GM03348 (cell line): ENCODE results near the gene HSD17B13.
A peak's percentile ranks its signal among the peaks of the same experiment; 100 is the strongest.
"Not testable (repeated sequence)": the region's sequence is repeated elsewhere in the genome, so short reads cannot be mapped to it uniquely, and the experiment has no call there.

ENCODE experiments used
- DNase-seq: peaks from one replicate; pipeline ENCODE4 v3.0.0; 2012; ENCODE audit warnings: low spot score

The HSD17B13 gene

DNA sequence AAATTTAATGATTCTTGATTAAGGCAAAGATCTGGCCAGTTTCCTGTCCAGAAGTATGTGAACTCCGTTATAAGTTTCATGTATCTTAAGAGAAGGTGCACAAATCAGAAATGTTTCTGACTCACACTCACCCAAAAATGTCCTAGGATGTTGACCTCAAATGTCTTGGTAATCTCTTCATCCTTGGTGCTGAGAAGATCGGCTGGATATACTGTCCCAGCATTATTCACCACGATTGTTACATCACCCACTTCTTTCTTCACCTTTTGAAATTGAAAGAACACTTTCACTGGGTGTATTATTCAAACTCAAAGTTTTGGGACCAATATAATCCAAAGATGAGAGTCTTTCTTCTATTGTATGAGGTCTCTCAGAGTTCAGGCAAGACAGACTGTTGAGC lies 5.7 kb downstream of the HSD17B13 start:
- no peak for DNase-seq

GRCh38 chr4:87315000-87315399 lies 7.7 kb downstream of the HSD17B13 start:
- DNase-seq, result not testable (repeated sequence)

GRCh38 chr4:87313756-87314155 lies 8.9 kb downstream of the HSD17B13 start:
- DNase-seq, result no peak

GRCh38 chr4:87311684-87312083 lies 11.0 kb downstream of the HSD17B13 start:
- DNase-seq, result no peak

DNA sequence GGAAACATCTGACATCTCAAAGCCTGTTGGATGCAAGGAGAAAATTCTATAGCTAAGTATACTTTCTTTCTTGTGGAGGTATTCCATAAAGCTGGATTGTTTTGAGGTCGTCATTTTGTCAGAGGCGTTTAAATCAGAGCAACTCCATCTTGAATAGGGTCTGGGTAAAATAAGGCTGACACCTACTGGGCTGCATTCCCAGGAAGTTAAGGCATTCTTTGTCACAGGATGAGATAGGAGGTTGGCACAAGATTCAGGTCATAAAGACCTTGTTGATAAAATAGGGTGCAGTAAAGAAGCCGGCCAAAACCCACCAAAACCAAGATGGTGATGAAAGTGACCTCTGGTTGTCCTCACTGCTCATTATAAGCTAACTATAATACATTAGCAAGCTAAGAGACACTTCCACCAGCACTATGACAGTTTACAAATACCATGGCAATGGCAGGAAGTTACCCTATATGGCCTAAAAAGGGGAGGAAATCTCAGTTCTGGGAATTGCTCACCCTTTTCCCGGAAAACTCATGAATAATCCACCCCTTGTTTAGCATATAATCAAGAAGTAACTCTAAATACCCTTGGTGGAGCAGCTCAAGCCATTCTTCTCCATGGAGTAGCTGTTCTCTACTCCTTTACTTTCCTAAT lies 11.9 kb downstream of the HSD17B13 start:
- no peak for DNase-seq

GRCh38 chr4:87309625-87310024 lies 13.1 kb downstream of the HSD17B13 start:
- DNase-seq, result peak; percentile 33

DNA sequence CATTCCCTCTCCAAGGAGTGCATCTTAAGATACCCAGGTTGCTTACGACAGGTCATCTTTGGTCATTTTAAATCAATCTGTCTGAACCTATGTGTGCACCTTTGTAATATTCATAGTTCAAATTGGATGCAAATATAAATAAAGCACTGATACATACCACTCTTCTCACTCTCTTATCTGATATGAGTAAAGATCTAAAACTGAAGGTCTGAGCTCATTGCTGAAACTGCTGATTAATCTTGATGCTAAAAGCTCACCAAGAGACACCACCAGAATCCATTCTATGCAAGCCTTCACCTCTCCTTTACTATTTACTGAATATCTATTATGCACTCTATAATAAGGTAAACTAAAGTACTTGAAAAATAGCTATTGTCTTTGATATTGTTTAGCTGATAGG lies 16.6 kb downstream of the HSD17B13 start:
- no peak for DNase-seq

DNA sequence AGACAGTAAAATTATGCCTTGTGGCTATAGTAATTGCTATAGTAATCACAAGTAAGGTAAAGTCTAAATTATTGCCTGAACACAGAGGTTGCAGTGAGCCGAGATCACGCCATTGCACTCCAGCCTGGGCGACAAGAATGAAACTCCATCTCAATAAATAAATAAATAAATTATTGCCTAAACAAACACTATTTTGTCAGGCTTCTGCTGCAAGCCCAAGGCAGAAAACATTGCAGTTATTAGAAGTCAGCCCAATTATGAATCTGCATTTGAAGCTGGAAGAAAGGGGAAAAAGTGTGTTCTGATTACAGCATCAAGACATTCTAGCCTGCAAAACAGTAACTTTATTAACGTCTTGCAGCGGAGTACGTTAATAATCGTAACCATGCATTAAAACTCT lies 17.1 kb downstream of the HSD17B13 start:
- DNase-seq, result no peak

DNA sequence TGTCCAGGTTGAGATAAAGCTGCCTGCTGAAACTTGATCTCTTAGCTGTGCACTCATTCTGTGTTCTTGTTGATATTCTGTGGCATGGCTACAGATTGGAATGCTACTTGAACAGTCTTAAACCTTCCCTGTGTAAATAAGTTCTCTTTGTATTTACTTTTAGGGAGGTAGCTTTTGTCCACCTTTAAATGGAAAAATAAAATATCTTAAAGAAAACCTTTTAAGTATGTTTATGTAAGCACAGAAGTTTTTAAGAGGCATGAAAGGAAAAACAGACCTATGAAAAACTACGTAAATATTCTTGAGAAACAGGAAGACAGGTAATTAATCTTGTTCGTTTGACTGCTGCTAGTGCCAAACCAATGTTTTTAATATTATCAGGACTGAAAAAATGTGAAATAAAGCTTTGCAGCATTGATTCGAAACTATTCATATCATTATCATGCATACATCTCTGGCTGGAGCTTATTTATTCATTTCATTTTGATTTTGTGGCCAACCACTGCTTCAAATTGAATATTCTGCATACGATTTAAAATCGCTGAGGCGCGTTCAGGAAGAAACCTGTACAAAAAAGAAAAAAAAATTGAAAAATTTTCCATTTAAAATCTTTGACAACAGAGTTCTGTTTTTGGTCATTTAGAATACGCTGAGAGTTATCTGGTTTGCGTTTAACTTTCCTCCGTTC lies 17.8 kb downstream of the HSD17B13 start:
- no peak for DNase-seq

DNA sequence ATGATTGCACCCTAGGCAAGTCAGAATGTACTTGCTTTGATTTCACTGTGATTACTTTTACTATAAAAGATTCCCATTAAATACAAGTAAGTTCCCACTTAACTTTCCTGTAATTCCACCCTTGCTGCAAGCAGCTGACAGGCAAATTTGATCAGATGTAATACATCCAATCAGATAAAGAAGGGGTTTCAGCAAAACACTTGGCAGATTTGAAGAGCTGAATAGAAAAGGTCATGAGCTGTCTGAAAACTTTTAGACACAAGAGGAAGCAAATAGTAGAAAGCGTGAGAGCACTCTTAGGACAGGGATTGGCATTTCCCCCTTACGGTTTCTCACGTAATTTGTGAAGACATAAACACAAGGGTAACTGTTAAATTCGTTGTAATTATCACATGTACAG lies 22.8 kb downstream of the HSD17B13 start:
- no peak for DNase-seq

DNA sequence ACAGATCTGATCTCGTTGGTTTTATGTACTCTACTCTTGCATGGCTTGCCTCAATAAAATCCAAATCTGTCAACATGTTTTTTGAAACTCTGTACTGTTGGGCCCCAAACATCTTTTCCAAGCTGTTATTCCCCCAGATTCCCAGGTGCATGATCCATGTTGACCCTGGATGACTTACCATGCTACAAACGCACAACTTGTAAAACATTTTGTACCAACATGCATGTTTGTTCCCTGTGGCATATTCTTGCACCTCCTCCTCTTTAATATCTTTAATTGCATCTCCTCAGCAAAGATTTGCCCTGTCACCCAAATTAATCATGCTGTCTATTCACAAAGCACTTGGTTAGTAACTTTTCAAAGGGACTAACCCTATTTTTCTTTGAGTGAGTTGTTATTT lies 24.3 kb downstream of the HSD17B13 start:
- DNase-seq, result no peak

- DNase-seq, result not testable (repeated sequence)
Measured at GRCh38 chr4:87294911-87295310, 27.8 kb downstream of the HSD17B13 start.

DNA sequence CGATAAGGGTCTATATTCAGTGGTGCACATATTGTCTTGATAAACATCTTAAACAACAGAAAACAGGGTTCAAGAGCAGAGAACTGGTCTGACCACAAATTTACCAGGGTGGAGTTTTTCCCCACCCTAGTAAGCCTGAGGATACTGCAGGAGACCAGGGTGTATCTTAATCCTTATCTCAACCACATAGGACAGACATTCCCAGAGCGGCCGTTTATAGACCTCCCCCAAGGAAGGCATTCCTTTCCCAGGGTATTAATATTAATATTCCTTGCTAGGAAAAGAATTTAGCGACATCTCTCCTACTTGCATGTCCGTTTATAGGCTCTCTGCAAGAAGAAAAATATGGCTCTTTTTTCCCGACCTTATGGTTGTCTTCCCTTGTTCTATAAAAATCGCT lies 28.8 kb downstream of the HSD17B13 start:
- DNase-seq, result not testable (repeated sequence)

GRCh38 chr4:87286970-87287369 lies 35.7 kb downstream of the HSD17B13 start:
- DNase-seq, result no peak

GRCh38 chr4:87284268-87284667 lies 38.4 kb downstream of the HSD17B13 start:
- DNase-seq, result not testable (repeated sequence)

- DNase-seq, result no peak
Measured at GRCh38 chr4:87283151-87283550, 39.5 kb downstream of the HSD17B13 start.

- no peak for DNase-seq
Measured at GRCh38 chr4:87281603-87282002, 41.1 kb downstream of the HSD17B13 start.

- DNase-seq, result no peak
Measured at GRCh38 chr4:87278335-87278794, 44.3 kb downstream of the HSD17B13 start.

GRCh38 chr4:87275311-87275710 lies 47.4 kb downstream of the HSD17B13 start:
- no peak for DNase-seq

DNA sequence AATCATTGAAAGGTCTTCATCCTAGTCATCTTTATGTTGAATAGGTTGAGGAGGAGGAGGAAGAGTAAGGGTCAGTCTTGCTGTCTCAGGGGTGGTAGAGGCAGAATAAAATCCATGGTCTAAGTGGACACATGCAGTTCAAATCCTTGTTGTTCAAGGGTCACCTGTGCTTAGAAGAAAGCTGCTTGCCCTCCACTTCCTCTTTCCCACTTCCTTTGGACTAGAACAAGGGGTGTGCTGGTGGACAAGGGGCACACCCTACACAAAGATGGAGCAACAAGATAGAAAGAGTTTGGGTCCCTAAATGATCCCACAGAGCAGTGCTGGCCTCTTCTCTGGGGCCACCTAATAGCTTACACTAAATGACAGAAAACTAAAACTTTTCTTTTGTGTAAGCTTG lies 47.9 kb downstream of the HSD17B13 start:
- DNase-seq, result no peak

DNA sequence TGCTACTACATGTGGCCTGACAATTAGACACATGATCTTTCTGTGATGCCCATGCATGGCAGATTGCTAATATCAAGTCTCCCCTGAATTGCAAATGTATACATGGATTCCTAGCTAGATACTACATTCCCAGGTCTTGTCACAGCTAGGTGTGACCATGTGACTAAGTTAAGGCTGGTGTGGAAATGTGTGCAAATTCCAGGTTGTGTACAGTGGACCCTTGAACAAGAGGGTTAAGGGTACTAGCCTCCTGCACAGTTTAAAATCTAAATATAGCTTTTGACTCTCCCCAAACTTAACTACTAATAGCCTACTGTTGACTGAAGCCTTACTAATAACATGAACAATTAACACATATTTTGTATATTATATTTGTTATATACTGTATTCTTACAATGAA lies 48.4 kb downstream of the HSD17B13 start:
- DNase-seq, result no peak

GRCh38 chr4:87270825-87271224 lies 51.9 kb downstream of the HSD17B13 start:
- no peak for DNase-seq

GRCh38 chr4:87270144-87270543 lies 52.5 kb downstream of the HSD17B13 start:
- DNase-seq, result peak; percentile 52

DNA sequence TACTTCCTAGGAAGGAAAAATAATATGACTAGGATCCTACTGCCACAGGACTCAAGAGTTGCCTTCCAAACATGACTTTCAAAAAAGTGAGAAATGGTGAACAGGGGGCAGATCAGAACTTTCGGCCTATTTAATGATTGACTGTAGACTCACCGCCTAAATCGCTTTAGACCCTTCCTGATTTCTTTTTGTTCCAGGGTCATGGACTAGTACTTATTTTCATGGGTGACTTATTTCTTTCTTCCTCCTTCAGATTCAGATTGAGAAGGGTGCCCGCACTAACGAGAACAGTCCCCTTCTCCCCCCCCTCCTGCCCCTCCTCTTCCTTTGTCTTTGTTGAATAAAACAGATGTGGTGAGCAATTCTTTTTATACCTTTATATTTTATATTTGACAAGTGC lies 54.3 kb downstream of the HSD17B13 start:
- no peak for DNase-seq
